Measurements from ENCODE around the gene FBRS.

The FBRS gene

GRCh38 chr16:30641378-30641982, 16.8 kb upstream of the FBRS start:
- Mint-ChIP-seq H3K27me3 (ENCODE audit: low read depth, poor library complexity) (peaks cover 50% of the 10 kb centered on the region), H3K9me3 (no peaks in the 10 kb centered on the region), H3K4me1 (no peaks in the 10 kb centered on the region), H3K27ac (no peak overlapping the region), H3K4me3 (no peak overlapping the region), H3K36me3 (ENCODE audit: low read depth) (no peaks in the 10 kb centered on the region)
- no peak for TF ChIP-seq CTCF (IDR thresholded peaks at IDR 0.05)
- no peak for DNase-seq

GRCh38 chr16:30644334-30644830, 13.8 kb upstream of the FBRS start:
- no peak for DNase-seq

GRCh38 chr16:30645727-30646126, 12.5 kb upstream of the FBRS start:
- no peaks in the 10 kb centered on the region for H3K36me3 Mint-ChIP-seq (ENCODE audit: low read depth)
- no peak for DNase-seq
- TF ChIP-seq CTCF (IDR thresholded peaks at IDR 0.05) = no peak
- peaks cover under 1% of the 10 kb centered on the region for H3K4me1 Mint-ChIP-seq
- no peaks in the 10 kb centered on the region for H3K9me3 Mint-ChIP-seq
- H3K27me3 Mint-ChIP-seq (ENCODE audit: low read depth, poor library complexity) = peaks cover 56% of the 10 kb centered on the region
- H3K4me3 Mint-ChIP-seq = no peak overlapping the region
- no peak overlapping the region for H3K27ac Mint-ChIP-seq

More at GRCh38 chr16:30644334-30644830, 13.8 kb upstream of the FBRS start:
- Mint-ChIP-seq H3K36me3 (ENCODE audit: low read depth) (no peaks in the 10 kb centered on the region), H3K27me3 (ENCODE audit: low read depth, poor library complexity) (peaks cover 65% of the 10 kb centered on the region), H3K4me3 (no peak overlapping the region), H3K9me3 (no peaks in the 10 kb centered on the region), H3K4me1 (no peaks in the 10 kb centered on the region), H3K27ac (no peak overlapping the region)
- TF ChIP-seq CTCF (IDR thresholded peaks at IDR 0.05) = no peak

- Mint-ChIP-seq H3K36me3 (ENCODE audit: low read depth) (no peaks in the 10 kb centered on the region), H3K27me3 (ENCODE audit: low read depth, poor library complexity) (peaks cover 48% of the 10 kb centered on the region), H3K9me3 (no peaks in the 10 kb centered on the region), H3K27ac (no peak overlapping the region), H3K4me1 (peaks cover 12% of the 10 kb centered on the region), H3K4me3 (no peak overlapping the region)
- TF ChIP-seq CTCF (IDR thresholded peaks at IDR 0.05) = no peak
- no peak for DNase-seq
Observed at GRCh38 chr16:30647274-30647571, 11.0 kb upstream of the FBRS start.

GRCh38 chr16:30649725-30650368, 8.4 kb upstream of the FBRS start:
- no peak for TF ChIP-seq CTCF (IDR thresholded peaks at IDR 0.05)
- H3K9me3 Mint-ChIP-seq = no peaks in the 10 kb centered on the region

More at GRCh38 chr16:30649725-30650368, 8.4 kb upstream of the FBRS start:
- no peak for DNase-seq
- Mint-ChIP-seq H3K4me1 (peaks cover 21% of the 10 kb centered on the region), H3K27ac (no peak overlapping the region), H3K27me3 (ENCODE audit: low read depth, poor library complexity) (peaks cover 34% of the 10 kb centered on the region), H3K36me3 (ENCODE audit: low read depth) (peaks cover 5% of the 10 kb centered on the region), H3K4me3 (peak overlapping the region; percentile 98)
